ENCODE results near the gene STRIP2. TPM values are rescaled to one million over a fixed set of nuclear protein-coding genes. Genes with fewer than 3 reads are reported as not detected.

The STRIP2 gene
- total RNA-seq, 1 donor from 2014 or later = 0.73 TPM

DNA sequence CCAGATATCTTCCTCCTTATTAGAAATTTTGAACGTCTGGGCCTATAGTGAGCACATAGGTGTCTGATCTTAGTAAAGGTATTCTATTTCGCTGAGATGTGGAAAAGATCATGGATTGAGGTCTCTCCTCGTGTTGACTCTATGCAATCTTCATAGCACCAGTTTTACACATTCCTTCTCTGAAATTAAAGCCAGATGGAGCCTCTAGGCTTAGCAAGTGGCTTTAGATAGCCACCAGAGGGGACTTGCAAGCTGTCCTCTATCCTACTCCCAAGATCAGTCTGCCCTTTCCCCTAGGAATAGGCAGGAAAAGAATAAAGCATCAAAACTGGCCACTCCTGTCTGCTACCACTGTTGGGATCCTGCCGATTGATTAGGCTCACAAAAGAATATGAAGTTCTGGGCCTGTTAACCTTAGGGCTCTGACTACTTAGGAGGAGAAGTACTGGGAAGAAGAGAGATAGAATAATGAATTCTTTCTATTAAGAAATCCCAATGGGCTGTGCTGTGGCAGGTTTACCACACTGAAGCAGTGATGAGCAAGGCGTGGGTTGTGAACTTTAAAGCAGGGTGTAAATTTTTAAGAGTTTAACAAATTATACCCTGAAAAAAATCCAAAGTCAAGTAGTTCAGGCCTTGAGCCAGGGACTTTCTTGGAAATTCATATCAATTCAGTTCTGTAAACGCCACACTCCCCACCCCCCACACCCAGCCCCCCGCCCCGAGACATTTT lies 2.2 kb upstream of the STRIP2 start:
- peaks cover 13% of the 10 kb centered on the region for H3K36me3 Mint-ChIP-seq (ENCODE audit: unreplicated experiment)
- TF ChIP-seq, protein P1, sequence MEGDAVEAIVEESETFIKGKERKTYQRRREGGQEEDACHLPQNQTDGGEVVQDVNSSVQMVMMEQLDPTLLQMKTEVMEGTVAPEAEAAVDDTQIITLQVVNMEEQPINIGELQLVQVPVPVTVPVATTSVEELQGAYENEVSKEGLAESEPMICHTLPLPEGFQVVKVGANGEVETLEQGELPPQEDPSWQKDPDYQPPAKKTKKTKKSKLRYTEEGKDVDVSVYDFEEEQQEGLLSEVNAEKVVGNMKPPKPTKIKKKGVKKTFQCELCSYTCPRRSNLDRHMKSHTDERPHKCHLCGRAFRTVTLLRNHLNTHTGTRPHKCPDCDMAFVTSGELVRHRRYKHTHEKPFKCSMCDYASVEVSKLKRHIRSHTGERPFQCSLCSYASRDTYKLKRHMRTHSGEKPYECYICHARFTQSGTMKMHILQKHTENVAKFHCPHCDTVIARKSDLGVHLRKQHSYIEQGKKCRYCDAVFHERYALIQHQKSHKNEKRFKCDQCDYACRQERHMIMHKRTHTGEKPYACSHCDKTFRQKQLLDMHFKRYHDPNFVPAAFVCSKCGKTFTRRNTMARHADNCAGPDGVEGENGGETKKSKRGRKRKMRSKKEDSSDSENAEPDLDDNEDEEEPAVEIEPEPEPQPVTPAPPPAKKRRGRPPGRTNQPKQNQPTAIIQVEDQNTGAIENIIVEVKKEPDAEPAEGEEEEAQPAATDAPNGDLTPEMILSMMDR (IDR thresholded peaks at IDR 0.05) = no peak
- no peak overlapping the region for H3K4me3 Mint-ChIP-seq (ENCODE audit: unreplicated experiment)
- no peak for DNase-seq (ENCODE audit: extremely low spot score, unreplicated experiment)
- no peaks in the 10 kb centered on the region for H3K9me3 Mint-ChIP-seq (ENCODE audit: unreplicated experiment)
- peaks cover 8% of the 10 kb centered on the region for H3K4me1 Mint-ChIP-seq (ENCODE audit: unreplicated experiment)
- peaks cover 16% of the 10 kb centered on the region for H3K27me3 Mint-ChIP-seq (ENCODE audit: unreplicated experiment)
- no peak overlapping the region for H3K27ac Mint-ChIP-seq (ENCODE audit: unreplicated experiment)

DNA sequence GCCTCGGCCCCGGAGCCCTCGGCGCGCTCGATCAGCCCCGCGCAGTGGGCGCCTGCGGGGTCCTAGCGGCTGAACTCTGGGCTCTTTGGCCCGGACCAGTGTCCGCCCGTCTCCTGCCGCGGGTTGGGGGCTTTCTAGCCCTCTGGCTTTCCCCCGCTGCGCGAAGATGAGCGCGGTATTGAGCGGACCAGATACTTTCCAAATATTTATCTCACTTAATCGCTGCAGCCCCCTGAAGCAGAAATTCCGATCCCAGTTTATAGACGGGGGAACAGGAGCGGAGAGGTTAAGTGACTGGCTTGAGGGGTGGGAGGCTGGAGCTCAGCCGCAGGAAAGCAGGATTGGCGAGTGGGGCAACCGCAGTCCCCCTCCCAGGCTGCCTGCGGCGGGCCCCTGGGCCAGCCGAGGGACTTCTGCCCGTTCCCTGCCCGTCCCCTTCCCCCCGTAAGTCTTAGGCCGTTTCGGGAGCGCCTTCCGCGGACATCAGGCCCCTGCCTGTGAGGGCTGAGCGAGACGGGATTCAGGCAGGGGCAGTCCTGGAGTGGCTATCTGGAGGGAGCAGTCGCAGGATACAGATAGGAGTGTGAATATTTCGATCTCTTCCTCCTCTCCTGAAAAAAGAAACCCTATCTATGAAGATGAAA lies 565 bp downstream of the STRIP2 start:
- Mint-ChIP-seq H3K9me3 (ENCODE audit: unreplicated experiment) (no peaks in the 10 kb centered on the region), H3K27ac (ENCODE audit: unreplicated experiment) (no peak overlapping the region), H3K27me3 (ENCODE audit: unreplicated experiment) (peaks cover 16% of the 10 kb centered on the region), H3K4me3 (ENCODE audit: unreplicated experiment) (peak overlapping the region; percentile 84), H3K4me1 (ENCODE audit: unreplicated experiment) (peaks cover 8% of the 10 kb centered on the region), H3K36me3 (ENCODE audit: unreplicated experiment) (peaks cover 3% of the 10 kb centered on the region)
- TF ChIP-seq, protein P1 (IDR thresholded peaks at IDR 0.05) = no peak
- no peak for DNase-seq (ENCODE audit: extremely low spot score, unreplicated experiment)

DNA sequence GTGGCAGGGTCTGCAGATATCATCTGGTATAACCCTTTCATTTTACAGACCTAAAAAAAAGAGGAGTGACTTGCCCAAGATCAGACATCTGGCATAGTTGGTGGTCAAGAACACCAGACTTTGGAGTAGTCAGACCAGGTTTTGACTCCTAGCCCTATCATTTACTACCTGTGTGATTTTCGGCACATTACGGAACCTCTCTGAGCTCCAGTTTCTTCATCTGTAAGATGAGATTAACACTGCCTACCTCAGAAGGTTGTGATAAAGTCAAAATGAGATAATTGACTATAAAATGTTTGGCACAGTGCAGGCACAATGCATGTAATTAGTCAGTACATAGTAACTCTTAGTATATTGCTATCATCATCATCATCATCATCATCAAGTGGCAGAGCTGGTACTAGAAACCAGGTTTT lies 1.2 kb downstream of the STRIP2 start:
- Mint-ChIP-seq H3K4me3 (ENCODE audit: unreplicated experiment) (peak overlapping the region; percentile 84), H3K27me3 (ENCODE audit: unreplicated experiment) (peaks cover 16% of the 10 kb centered on the region), H3K27ac (ENCODE audit: unreplicated experiment) (no peak overlapping the region), H3K4me1 (ENCODE audit: unreplicated experiment) (peaks cover 8% of the 10 kb centered on the region), H3K9me3 (ENCODE audit: unreplicated experiment) (no peaks in the 10 kb centered on the region), H3K36me3 (ENCODE audit: unreplicated experiment) (no peaks in the 10 kb centered on the region)
- TF ChIP-seq, protein P1 (IDR thresholded peaks at IDR 0.05) = no peak
- no peak for DNase-seq (ENCODE audit: extremely low spot score, unreplicated experiment)

DNA sequence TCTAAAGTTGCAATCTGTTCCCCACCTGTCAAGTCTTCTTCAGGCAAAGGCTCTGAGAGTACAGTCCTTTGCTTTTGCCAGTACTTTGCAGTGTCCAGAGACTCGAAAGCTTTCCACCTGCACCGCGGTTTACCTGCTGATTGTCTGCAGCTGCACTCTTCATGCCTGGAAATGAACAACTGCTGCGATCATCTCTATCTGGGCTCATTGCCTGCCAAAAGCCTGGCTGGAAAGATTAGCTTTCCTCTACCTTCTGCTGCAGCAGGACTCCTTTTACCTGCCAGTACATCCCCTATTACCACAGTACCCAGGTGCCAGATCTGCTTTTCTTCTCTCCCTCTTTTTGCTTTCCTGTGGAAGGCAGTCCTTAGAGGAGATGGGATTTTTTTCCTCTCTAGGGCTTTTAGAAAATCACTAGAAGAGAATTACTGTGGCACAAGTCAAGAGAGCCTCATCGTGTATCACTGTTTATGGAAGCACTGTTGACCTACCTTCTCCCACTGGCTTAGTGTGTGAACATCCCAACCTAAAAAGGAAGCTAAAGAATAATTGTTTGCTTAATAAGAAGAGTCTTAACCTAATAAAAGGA lies 2.2 kb downstream of the STRIP2 start:
- TF ChIP-seq, protein P1 (IDR thresholded peaks at IDR 0.05) = no peak
- peaks cover 8% of the 10 kb centered on the region for H3K4me1 Mint-ChIP-seq (ENCODE audit: unreplicated experiment)

DNA sequence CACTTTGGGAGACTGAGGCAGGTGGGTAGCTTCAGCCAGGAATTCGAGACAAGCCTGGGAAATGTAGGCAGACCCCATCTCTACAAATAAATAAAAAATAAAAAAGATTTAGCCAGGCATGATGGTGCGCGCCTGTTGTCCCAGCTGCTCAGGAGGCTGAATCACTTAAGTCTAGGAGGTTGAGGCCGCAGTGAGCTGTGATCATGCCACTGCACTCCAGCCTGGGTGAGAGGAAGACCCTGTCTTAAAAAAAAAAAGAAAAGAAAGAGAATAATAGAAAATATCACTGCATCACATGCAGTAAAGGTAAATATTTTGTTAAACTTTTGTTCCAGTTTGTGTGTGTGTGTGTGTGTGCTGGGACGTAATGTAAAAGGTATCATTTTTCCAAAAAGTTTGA lies 3.0 kb downstream of the STRIP2 start:
- TF ChIP-seq, protein P1 (IDR thresholded peaks at IDR 0.05) = no peak
- no peak overlapping the region for H3K4me3 Mint-ChIP-seq (ENCODE audit: unreplicated experiment)
- no peak for DNase-seq (ENCODE audit: extremely low spot score, unreplicated experiment)
- H3K36me3 Mint-ChIP-seq (ENCODE audit: unreplicated experiment) = no peaks in the 10 kb centered on the region
- H3K9me3 Mint-ChIP-seq (ENCODE audit: unreplicated experiment) = no peaks in the 10 kb centered on the region
- no peak overlapping the region for H3K27ac Mint-ChIP-seq (ENCODE audit: unreplicated experiment)
- H3K27me3 Mint-ChIP-seq (ENCODE audit: unreplicated experiment) = peaks cover 13% of the 10 kb centered on the region
- peaks cover 8% of the 10 kb centered on the region for H3K4me1 Mint-ChIP-seq (ENCODE audit: unreplicated experiment)

More for the DNA sequence above, 2.2 kb downstream of the STRIP2 start:
- Mint-ChIP-seq H3K27me3 (ENCODE audit: unreplicated experiment) (peaks cover 16% of the 10 kb centered on the region), H3K4me3 (ENCODE audit: unreplicated experiment) (no peak overlapping the region), H3K36me3 (ENCODE audit: unreplicated experiment) (no peaks in the 10 kb centered on the region), H3K9me3 (ENCODE audit: unreplicated experiment) (no peaks in the 10 kb centered on the region), H3K27ac (ENCODE audit: unreplicated experiment) (no peak overlapping the region)
- DNase-seq (ENCODE audit: extremely low spot score, unreplicated experiment) = no peak

All from osteocyte (in vitro differentiated cells).